K562 (cell line): Measurements from ENCODE around the gene BCL11A. TPM values are rescaled to one million over a fixed set of nuclear protein-coding genes. Genes with fewer than 3 reads are reported as not detected.

Source experiments
- ATAC-seq: fragments of 200-7000 bp; cut with Tn5 transposase; 3 replicates; pipeline ENCODE4 v1.9.1; 2020; ENCODE audit warnings: moderate library complexity
- BruUV-seq: library from RNA; stranded (reverse); fragments of 400-500 nt; replicated peaks from 2 replicates; lab custom pipeline; 2021; lab: Mats Ljungman, UMichigan
- CTCF ChIA-PET: fragments of 300-600 bp; formaldehyde crosslinking; extraction: SDS; loops from one replicate; lab custom pipeline; 2021; ENCODE audit warnings: low intra/inter-chr PET ratio; lab: Yijun Ruan, JAX
- POLR2A ChIA-PET: fragments of 300-600, 350-650 bp; sonication (Branson Sonifier 250); formaldehyde crosslinking; extraction: SDS; loops from one replicate; lab custom pipeline; 2021; ENCODE audit warnings: antibody characterized with exemption, inconsistent platforms; lab: Yijun Ruan, JAX
- DNase-seq, 4 experiments: peaks; one replicate each; pipeline versions ENCODE4 v3.0.0 to v3.0.0-alpha.2; 2011 to 2018; ENCODE audit warnings: low spot score in 3 of 4, mixed read lengths in 3 of 4; ENCODE audit errors: extremely low read depth in 1 of 4
- FAIRE-seq: peaks from 2 replicates; lab custom pipeline; 2011; peaks lifted over from hg19 to GRCh38; lab: Jason Lieb, UNC
- H2AFZ ChIP-seq: 2 replicates; pipeline ENCODE4 v1.6.0; 2011; ENCODE audit warnings: low read depth, low read length, control low read depth, inconsistent platforms
- H3K27ac ChIP-seq: fragments of 200-600 bp; 3 replicates; pipeline ENCODE4 v1.8.0; 2011; ENCODE audit warnings: low read depth, mild to moderate bottlenecking, control low read depth, inconsistent platforms, low read length, moderate library complexity, mixed read lengths; ENCODE audit errors: extremely low read depth
- H3K27me3 ChIP-seq, 2 experiments: fragments of 300-600 bp in 1 of 2; 2 replicates in 1 of 2; 3 replicates in 1 of 2; pipeline versions ENCODE4 v1.6.0 to v1.8.0; 2011; ENCODE audit warnings: inconsistent platforms in 2 of 2, low read length in 2 of 2, mild to moderate bottlenecking in 1 of 2, mixed read lengths in 1 of 2, moderate library complexity in 1 of 2; ENCODE audit not compliant: control insufficient read depth in 2 of 2, insufficient read depth in 2 of 2
- H3K36me3 ChIP-seq: fragments of 300-600 bp; 3 replicates; pipeline ENCODE4 v1.8.0; 2011; ENCODE audit warnings: mild to moderate bottlenecking, low read length, inconsistent platforms; ENCODE audit not compliant: control insufficient read depth, insufficient read depth
- H3K4me1 ChIP-seq, 2 experiments: fragments of 200-600 bp in 1 of 2; replicated peaks in 1 of 2; 2 replicates in 1 of 2; 3 replicates in 1 of 2; pipeline versions ENCODE4 v1.5.1 to v1.8.0; 2011; ENCODE audit warnings: inconsistent platforms in 2 of 2, low read length in 2 of 2, mild to moderate bottlenecking in 1 of 2, mixed read lengths in 1 of 2, moderate library complexity in 1 of 2; ENCODE audit not compliant: control insufficient read depth in 2 of 2, insufficient read depth in 2 of 2
- H3K4me2 ChIP-seq: 2 replicates; pipeline ENCODE4 v1.6.1; 2011; ENCODE audit warnings: low read length, control low read depth, inconsistent platforms, mixed read lengths; ENCODE audit not compliant: insufficient read depth
- H3K4me3 ChIP-seq: fragments of 200-600 bp; sonication (generic), shearing (Covaris generic); 2 replicates; pipeline ENCODE4 v1.5.1; 2016; ENCODE audit warnings: control low read depth, inconsistent platforms
- H3K79me2 ChIP-seq: fragments of 200-600 bp; 3 replicates; pipeline ENCODE4 v1.8.0; 2011; ENCODE audit warnings: low read length, inconsistent platforms; ENCODE audit not compliant: control insufficient read depth, insufficient read depth
- H3K9ac ChIP-seq, 2 experiments: 2 replicates each; pipeline versions ENCODE4 v1.6.0 to v1.6.1; 2011; ENCODE audit warnings: low read depth in 2 of 2, low read length in 2 of 2, control low read depth in 1 of 2, inconsistent platforms in 1 of 2, mild to moderate bottlenecking in 1 of 2, mixed read lengths in 1 of 2; ENCODE audit not compliant: insufficient read depth in 1 of 2
- H3K9me1 ChIP-seq: one replicate; pipeline ENCODE4 v1.6.0; 2011; ENCODE audit warnings: inconsistent platforms, mild to moderate bottlenecking, low read length, moderate library complexity; ENCODE audit not compliant: control insufficient read depth, insufficient read depth
- H3K9me3 ChIP-seq: replicated peaks from 2 replicates; pipeline ENCODE4 v1.5.1; 2011; ENCODE audit warnings: low read depth, low read length, inconsistent platforms; ENCODE audit not compliant: control insufficient read depth, insufficient read depth
- H4K20me1 ChIP-seq: replicated peaks from 2 replicates; pipeline ENCODE4 v1.6.1; 2011; ENCODE audit warnings: low read length, inconsistent platforms, mixed read lengths; ENCODE audit not compliant: control insufficient read depth, insufficient read depth
- ELF4 ChIP-seq: fragments of 450-650 bp; formaldehyde crosslinking; IDR thresholded peaks from 2 replicates; pipeline ENCODE4 v1.4.0; 2022; ENCODE audit warnings: missing genetic modification characterization
- PHF20 ChIP-seq: fragments of 450-650 bp; IDR thresholded peaks from 2 replicates; pipeline ENCODE4 v1.6.1; 2018; ENCODE audit not compliant: partially characterized antibody
- ZNF134 ChIP-seq: fragments of 250-450 bp; sonication (Bioruptor Pico); conservative IDR thresholded peaks from 2 replicates; pipeline ENCODE4 v1.4.0; 2020
- WGBS: fragments of 100-300 bp; shearing (Covaris generic); methylation state at CpG from one replicate; pipeline ENCODE4 v1.1.6; 2016; ENCODE audit warnings: low coverage, mixed read lengths; ENCODE audit not compliant: insufficient coverage; ENCODE audit errors: missing lambda C conversion rate; 5-methylcytosine and 5-hydroxymethylcytosine counted together
- in situ Hi-C: fragments of 300-500 bp; cut with MboI; formaldehyde crosslinking; loops from 4 replicates; pipeline ENCODE4 v1.15.0; 2018; ENCODE audit warnings: inconsistent platforms, mixed read lengths
- intact Hi-C: fragments of 100-400 bp; cut with micrococcal nuclease; formaldehyde crosslinking; loops from 2 replicates; pipeline ENCODE4 v1.14.2; 2022
- polyA plus RNA-seq, 8 experiments: library from polyadenylated mRNA; depleted of rRNA in 4 of 8; stranded (reverse) in 5 of 8; unstranded in 3 of 8; fragments of >200 nt; fragmentation: Nextera tagmentation in 2 of 8; fragmentation: Illumina TruSeq in 1 of 8; extraction: Ambion mirVana in 2 of 8; extraction: Trizol in 1 of 8; gene quantifications; 2 replicates each; pipeline versions ENCODE4 v1.2.1 to v1.2.3, GENCODE V29; 2011 to 2014; ENCODE audit warnings: inconsistent platforms in 1 of 8, missing spikeins in 1 of 8
- total RNA-seq, 7 experiments: library from RNA; depleted of rRNA in 6 of 7; stranded (reverse); fragments of >200 nt in 6 of 7; fragmentation: Illumina TruSeq in 2 of 7; extraction: Trizol in 2 of 7; gene quantifications; 2 replicates each; pipeline versions ENCODE4 v1.2.1 to v1.2.3, GENCODE V29; 2011 to 2021; ENCODE audit warnings: low replicate concordance in 1 of 7

The BCL11A gene
- total and polyA plus RNA-seq, 9 of the 15 experiments (the other 6 are each of a cell fraction or from before 2014, with no cell fraction given), result 0.13 TPM; not detected in 8

DNA sequence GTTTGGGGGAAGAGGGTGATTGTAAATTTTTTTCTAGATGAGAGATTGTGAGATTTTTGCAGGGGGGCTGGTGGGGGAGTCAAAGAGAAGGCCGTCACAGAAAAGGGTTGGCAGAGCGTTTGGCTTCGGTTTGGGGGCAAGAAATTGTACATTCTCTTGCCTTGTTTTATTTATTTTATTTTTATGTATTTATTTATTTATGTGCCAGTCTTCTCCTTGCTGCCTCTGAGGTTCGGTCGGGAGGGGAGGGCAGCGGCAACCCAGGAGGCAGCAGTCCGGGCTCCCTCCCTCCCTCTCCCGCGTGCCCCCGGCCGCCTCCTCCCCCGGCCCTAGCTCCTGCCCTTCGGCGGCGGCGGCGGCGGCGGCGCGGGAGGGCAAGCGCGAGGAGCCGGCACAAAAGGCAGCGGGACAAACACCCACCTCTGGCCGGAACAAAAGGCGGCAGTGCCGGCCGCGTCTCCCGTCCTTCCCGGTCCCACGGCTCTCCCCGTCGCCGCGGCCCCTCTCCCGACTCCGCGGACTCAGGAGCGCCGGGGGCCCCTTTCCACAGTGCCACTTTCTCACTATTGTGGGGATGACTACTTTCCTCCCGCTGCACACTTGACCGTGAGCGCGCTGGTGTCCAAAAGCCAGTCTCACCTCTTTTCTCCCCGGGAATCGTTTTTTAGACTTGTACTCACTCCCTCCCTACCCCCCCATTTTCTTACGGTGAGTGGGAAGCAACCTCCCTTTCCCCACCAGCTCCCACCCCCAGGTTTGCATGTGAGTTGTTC lies 1.2 kb downstream of the BCL11A start:
- Histone ChIP-seq H3K4me1 (peaks cover 0 to 33% of the 10 kb centered on the region in 2 experiments; a peak in 2 of 5 replicates), H3K4me3 (no peak overlapping the region), H3K4me2 (no peak overlapping the region), H3K27ac (no peak overlapping the region)
- DNase-seq, result no peak
- ATAC-seq, result no peak
- POLR2A ChIA-PET, result interaction anchor here (0.6 kb wide), 1 partner anchor 14 kb away, joined by 3 read pairs; no protein-coding TSS in a partner anchor
- CTCF ChIA-PET, result no interaction called here
- WGBS, result 11% methylated on average over 23 of the region's 49 CpGs
- BruUV-seq, result no TSS peak
- FAIRE-seq, result no peak
- intact Hi-C loops, result no loop called here
- in situ Hi-C loops, result no loop called here
- no peak for TF ChIP-seq ZNF134 (CRISPR knock-in tag)
- no peak for TF ChIP-seq ELF4 (CRISPR knock-in tag)
- no peak for TF ChIP-seq PHF20
- TF ChIP-seq, all 486 proteins: peak for 0
- no peaks in the 10 kb centered on the region for H3K36me3 ChIP-seq
- no peaks in the 10 kb centered on the region for H3K9me1 ChIP-seq
- H3K27me3 ChIP-seq, result peaks cover 37 to 43% of the 10 kb centered on the region in 2 experiments; a peak in 4 of 5 replicates
- H2AFZ ChIP-seq, result no peak overlapping the region
- no peaks in the 10 kb centered on the region for H4K20me1 ChIP-seq
- no peaks in the 10 kb centered on the region for H3K9me3 ChIP-seq
- no peaks in the 10 kb centered on the region for H3K79me2 ChIP-seq
- no peak overlapping the region for H3K9ac ChIP-seq
